Measurements from ENCODE around the gene UBTF.

Gene UBTF

GRCh38 chr17:44212507-44213402 is 6.7 kb downstream of the UBTF start:
- no peak for DNase-seq

- DNase-seq = no peak
Observed at GRCh38 chr17:44211281-44212265, 7.9 kb downstream of the UBTF start.

GRCh38 chr17:44210342-44211192 is 8.9 kb downstream of the UBTF start:
- peak; percentile 86 for DNase-seq

GRCh38 chr17:44209786-44210341 is 9.6 kb downstream of the UBTF start:
- DNase-seq = no peak

- DNase-seq = no peak
Observed at GRCh38 chr17:44207743-44208142, 11.7 kb downstream of the UBTF start.

- DNase-seq = no peak
Observed at GRCh38 chr17:44207319-44207718, 12.2 kb downstream of the UBTF start.

GRCh38 chr17:44206825-44207155 is 12.7 kb downstream of the UBTF start:
- no peak for DNase-seq

GRCh38 chr17:44205962-44206824 is 13.3 kb downstream of the UBTF start:
- no peak for DNase-seq

GRCh38 chr17:44204441-44204882 is 15.0 kb downstream of the UBTF start:
- DNase-seq = peak; percentile 57

GRCh38 chr17:44203731-44204440 is 15.6 kb downstream of the UBTF start:
- peak; percentile 56 for DNase-seq

- no peak for DNase-seq
Observed at GRCh38 chr17:44202756-44203155, 16.7 kb downstream of the UBTF start.

- no peak for DNase-seq
Observed at GRCh38 chr17:44200478-44201155, 18.9 kb downstream of the UBTF start.

- peak; percentile 99 for DNase-seq
Observed at GRCh38 chr17:44199553-44200477, 19.7 kb downstream of the UBTF start, which contains the start of gene ATXN7L3. TSS of gene ATXN7L3 (minus strand) at chr17:44199884. CDS start at chr17:44198070, 1,814 bp downstream.

- peak; percentile 67 for DNase-seq
Observed at GRCh38 chr17:44198721-44199552, 20.5 kb downstream of the UBTF start.

- peak; percentile 75 for DNase-seq
Observed at GRCh38 chr17:44197980-44198720, 21.3 kb downstream of the UBTF start.

GRCh38 chr17:44197107-44197506 is 22.4 kb downstream of the UBTF start:
- no peak for DNase-seq

All from fibroblast of skin of right quadriceps (primary cell).